ENCODE results near the gene NCF2. TPM values are rescaled to one million over a fixed set of nuclear protein-coding genes. Genes with fewer than 3 reads are reported as not detected.

Gene NCF2
- not detected for polyA plus RNA-seq (2013, experiment 1 of 4)
- polyA plus RNA-seq (2013, experiment 2 of 4), result not detected
- polyA plus RNA-seq (2013, experiment 3 of 4), result not detected
- not detected for polyA plus RNA-seq (2013, experiment 4 of 4)

- H3K27ac ChIP-seq (ENCODE audit: insufficient read depth, low read depth, low read length, poor library complexity, severe bottlenecking), result no peak within 1 kb of the TSS
- 92 to 93% methylated on average over 5 to 6 of the region's 6 CpGs for WGBS, 2 experiments
- no peaks in the 10 kb centered on the region for H3K36me3 ChIP-seq (ENCODE audit: control insufficient read depth, insufficient read depth, low read length)
- no peaks in the 10 kb centered on the region for H3K27me3 ChIP-seq (ENCODE audit: control insufficient read depth, insufficient read depth, low read length, poor library complexity, severe bottlenecking)
- peaks cover 4% of the 10 kb centered on the region for H3K4me1 ChIP-seq (ENCODE audit: control insufficient read depth, insufficient read depth, low read length)
- no peak within 1 kb of the TSS for H3K4me3 ChIP-seq (ENCODE audit: insufficient read depth, low read depth, low read length)
- no peaks in the 10 kb centered on the region for H3K9me3 ChIP-seq (ENCODE audit: control insufficient read depth, low read length)
These were observed at the start of gene NCF2 for GRCh38 chr1:183590244-183591191. Gene NCF2, minus strand, starts transcription at chr1:183590459. Its CDS starts 130 bp downstream, at chr1:183590329.

- 91 to 92% methylated on average over 5 of the region's 7 CpGs for WGBS, 2 experiments
- no peaks in the 10 kb centered on the region for H3K4me1 ChIP-seq (ENCODE audit: control insufficient read depth, insufficient read depth, low read length)
- H3K27me3 ChIP-seq (ENCODE audit: control insufficient read depth, insufficient read depth, low read length, poor library complexity, severe bottlenecking), result peaks cover 16% of the 10 kb centered on the region
- no peak overlapping the region for H3K4me3 ChIP-seq (ENCODE audit: insufficient read depth, low read depth, low read length)
- H3K9me3 ChIP-seq (ENCODE audit: control insufficient read depth, low read length), result no peaks in the 10 kb centered on the region
- no peaks in the 10 kb centered on the region for H3K36me3 ChIP-seq (ENCODE audit: control insufficient read depth, insufficient read depth, low read length)
- H3K27ac ChIP-seq (ENCODE audit: insufficient read depth, low read depth, low read length, poor library complexity, severe bottlenecking), result no peak overlapping the region
These were observed 48.6 kb upstream of the NCF2 start for GRCh38 chr1:183638649-183639387.

GRCh38 chr1:183636783-183637182, 46.5 kb upstream of the NCF2 start:
- Histone ChIP-seq H3K4me3 (ENCODE audit: insufficient read depth, low read depth, low read length) (no peak overlapping the region), H3K27me3 (ENCODE audit: control insufficient read depth, insufficient read depth, low read length, poor library complexity, severe bottlenecking) (peaks cover 16% of the 10 kb centered on the region), H3K9me3 (ENCODE audit: control insufficient read depth, low read length) (no peaks in the 10 kb centered on the region), H3K4me1 (ENCODE audit: control insufficient read depth, insufficient read depth, low read length) (peaks cover 12% of the 10 kb centered on the region), H3K36me3 (ENCODE audit: control insufficient read depth, insufficient read depth, low read length) (no peaks in the 10 kb centered on the region), H3K27ac (ENCODE audit: insufficient read depth, low read depth, low read length, poor library complexity, severe bottlenecking) (no peak overlapping the region)
- 79 to 84% methylated on average over 4 to 5 of the region's 5 CpGs for WGBS, 2 experiments

GRCh38 chr1:183636334-183636682, 46.0 kb upstream of the NCF2 start:
- Histone ChIP-seq H3K4me1 (ENCODE audit: control insufficient read depth, insufficient read depth, low read length) (peaks cover 16% of the 10 kb centered on the region), H3K27me3 (ENCODE audit: control insufficient read depth, insufficient read depth, low read length, poor library complexity, severe bottlenecking) (peaks cover 16% of the 10 kb centered on the region), H3K27ac (ENCODE audit: insufficient read depth, low read depth, low read length, poor library complexity, severe bottlenecking) (no peak overlapping the region), H3K9me3 (ENCODE audit: control insufficient read depth, low read length) (no peaks in the 10 kb centered on the region), H3K4me3 (ENCODE audit: insufficient read depth, low read depth, low read length) (peak overlapping the region; percentile 89), H3K36me3 (ENCODE audit: control insufficient read depth, insufficient read depth, low read length) (no peaks in the 10 kb centered on the region)
- 6 to 7% methylated on average over 15 of the region's 15 CpGs for WGBS, 2 experiments

GRCh38 chr1:183635606-183636333, 45.5 kb upstream of the NCF2 start, which contains the start of gene ARPC5:
Gene ARPC5, minus strand, starts transcription at chr1:183635783. Its CDS starts 124 bp downstream, at chr1:183635659.
- peaks cover 3% of the 10 kb centered on the region for H3K36me3 ChIP-seq (ENCODE audit: control insufficient read depth, insufficient read depth, low read length)
- WGBS, 2 experiments, result 0% methylated on average over 65 of the region's 65 CpGs

GRCh38 chr1:183635099-183635605, 44.9 kb upstream of the NCF2 start:
- Histone ChIP-seq H3K4me1 (ENCODE audit: control insufficient read depth, insufficient read depth, low read length) (peaks cover 17% of the 10 kb centered on the region), H3K27me3 (ENCODE audit: control insufficient read depth, insufficient read depth, low read length, poor library complexity, severe bottlenecking) (peaks cover 16% of the 10 kb centered on the region), H3K27ac (ENCODE audit: insufficient read depth, low read depth, low read length, poor library complexity, severe bottlenecking) (peak overlapping the region; percentile 68), H3K4me3 (ENCODE audit: insufficient read depth, low read depth, low read length) (peak overlapping the region; percentile 89), H3K36me3 (ENCODE audit: control insufficient read depth, insufficient read depth, low read length) (peaks cover 9% of the 10 kb centered on the region), H3K9me3 (ENCODE audit: control insufficient read depth, low read length) (no peaks in the 10 kb centered on the region)
- 0 to 1% methylated on average over 42 of the region's 42 CpGs for WGBS, 2 experiments

More at GRCh38 chr1:183635606-183636333, 45.5 kb upstream of the NCF2 start, which contains the start of gene ARPC5:
- Histone ChIP-seq H3K27ac (ENCODE audit: insufficient read depth, low read depth, low read length, poor library complexity, severe bottlenecking) (peak within 1 kb of the TSS; percentile 68), H3K4me3 (ENCODE audit: insufficient read depth, low read depth, low read length) (peak within 1 kb of the TSS; percentile 89), H3K4me1 (ENCODE audit: control insufficient read depth, insufficient read depth, low read length) (peaks cover 17% of the 10 kb centered on the region), H3K27me3 (ENCODE audit: control insufficient read depth, insufficient read depth, low read length, poor library complexity, severe bottlenecking) (peaks cover 16% of the 10 kb centered on the region), H3K9me3 (ENCODE audit: control insufficient read depth, low read length) (no peaks in the 10 kb centered on the region)

- peaks cover 9% of the 10 kb centered on the region for H3K36me3 ChIP-seq (ENCODE audit: control insufficient read depth, insufficient read depth, low read length)
- no peaks in the 10 kb centered on the region for H3K9me3 ChIP-seq (ENCODE audit: control insufficient read depth, low read length)
- H3K4me3 ChIP-seq (ENCODE audit: insufficient read depth, low read depth, low read length), result peak overlapping the region; percentile 89
- H3K27ac ChIP-seq (ENCODE audit: insufficient read depth, low read depth, low read length, poor library complexity, severe bottlenecking), result peak overlapping the region; percentile 68
- peaks cover 16% of the 10 kb centered on the region for H3K27me3 ChIP-seq (ENCODE audit: control insufficient read depth, insufficient read depth, low read length, poor library complexity, severe bottlenecking)
- peaks cover 17% of the 10 kb centered on the region for H3K4me1 ChIP-seq (ENCODE audit: control insufficient read depth, insufficient read depth, low read length)
- WGBS, 2 experiments, result 0 to 2% methylated on average over 5 to 10 of the region's 10 CpGs
These were observed 44.3 kb upstream of the NCF2 start for GRCh38 chr1:183634429-183635065.

- Histone ChIP-seq H3K4me3 (ENCODE audit: insufficient read depth, low read depth, low read length) (peak overlapping the region; percentile 89), H3K27me3 (ENCODE audit: control insufficient read depth, insufficient read depth, low read length, poor library complexity, severe bottlenecking) (peaks cover 16% of the 10 kb centered on the region), H3K27ac (ENCODE audit: insufficient read depth, low read depth, low read length, poor library complexity, severe bottlenecking) (no peak overlapping the region), H3K9me3 (ENCODE audit: control insufficient read depth, low read length) (no peaks in the 10 kb centered on the region), H3K4me1 (ENCODE audit: control insufficient read depth, insufficient read depth, low read length) (peaks cover 17% of the 10 kb centered on the region), H3K36me3 (ENCODE audit: control insufficient read depth, insufficient read depth, low read length) (peaks cover 14% of the 10 kb centered on the region)
- WGBS, 2 experiments, result no CpG with 5 or more reads among the region's 1 CpG
These were observed 43.6 kb upstream of the NCF2 start for GRCh38 chr1:183633676-183634343.

- peak overlapping the region; percentile 89 for H3K4me3 ChIP-seq (ENCODE audit: insufficient read depth, low read depth, low read length)
- WGBS, 2 experiments, result 71 to 75% methylated on average over 1 of the region's 1 CpG
These were observed 42.7 kb upstream of the NCF2 start for GRCh38 chr1:183632964-183633363.

More at GRCh38 chr1:183632964-183633363, 42.7 kb upstream of the NCF2 start:
- Histone ChIP-seq H3K4me1 (ENCODE audit: control insufficient read depth, insufficient read depth, low read length) (peaks cover 17% of the 10 kb centered on the region), H3K36me3 (ENCODE audit: control insufficient read depth, insufficient read depth, low read length) (peaks cover 18% of the 10 kb centered on the region), H3K27me3 (ENCODE audit: control insufficient read depth, insufficient read depth, low read length, poor library complexity, severe bottlenecking) (peaks cover 16% of the 10 kb centered on the region), H3K27ac (ENCODE audit: insufficient read depth, low read depth, low read length, poor library complexity, severe bottlenecking) (no peak overlapping the region), H3K9me3 (ENCODE audit: control insufficient read depth, low read length) (no peaks in the 10 kb centered on the region)

Data from ectodermal cell (in vitro differentiated cells).